Stimulated activated naive CD8-positive, alpha-beta T cell treated with anti-CD3 and anti-CD28 coated beads, Interleukin-15, Interleukin-2, amounts not matched to agents 100 U/mL and 50 U/mL, for 24 hours (primary cell): Measurements from ENCODE around the gene P2RX6.

Experiments
- ATAC-seq: fragments of 150-1000 bp; cut with Tn5 transposase; one replicate; pipeline ENCODE4 v1.10.0; 2021
- DNase-seq: peaks from one replicate; pipeline ENCODE4 v3.0.0; 2021

Gene P2RX6

GRCh38 chr22:20979940-20980453 is 35.0 kb upstream of the P2RX6 start:
- ATAC-seq, result no peak
- DNase-seq, result no peak

- DNase-seq (no peak), ATAC-seq (no peak)
Observed at GRCh38 chr22:20980523-20980922, 34.4 kb upstream of the P2RX6 start.

- no peak for DNase-seq
- ATAC-seq, result no peak
Observed at GRCh38 chr22:20980938-20981722, 33.8 kb upstream of the P2RX6 start.

GRCh38 chr22:20981787-20982562 is 33.0 kb upstream of the P2RX6 start, which contains the start of gene LZTR1:
Gene LZTR1 (plus strand): TSS chr22:20982297. CDS start chr22:20982372, 75 bp downstream.
- DNase-seq, result peak; percentile 80
- peak; percentile 78 for ATAC-seq

GRCh38 chr22:20982563-20982882 is 32.4 kb upstream of the P2RX6 start:
- ATAC-seq, result no peak
- DNase-seq, result no peak

GRCh38 chr22:20983081-20983771 is 31.7 kb upstream of the P2RX6 start:
- ATAC-seq (no peak), DNase-seq (no peak)

- ATAC-seq (no peak), DNase-seq (no peak)
Observed at GRCh38 chr22:20985720-20986119, 29.2 kb upstream of the P2RX6 start.

GRCh38 chr22:20986365-20986764 is 28.6 kb upstream of the P2RX6 start:
- DNase-seq (no peak), ATAC-seq (no peak)

- ATAC-seq, result no peak
- no peak for DNase-seq
Observed at GRCh38 chr22:20987375-20987774, 27.6 kb upstream of the P2RX6 start.

- ATAC-seq, result no peak
- no peak for DNase-seq
Observed at GRCh38 chr22:20988573-20989322, 26.2 kb upstream of the P2RX6 start.

- DNase-seq (no peak), ATAC-seq (no peak)
Observed at GRCh38 chr22:20989323-20990138, 25.4 kb upstream of the P2RX6 start.

- ATAC-seq (no peak), DNase-seq (no peak)
Observed at GRCh38 chr22:20990184-20991180, 24.5 kb upstream of the P2RX6 start.

- ATAC-seq (no peak), DNase-seq (no peak)
Observed at GRCh38 chr22:20991252-20992055, 23.5 kb upstream of the P2RX6 start.

- no peak for ATAC-seq
- no peak for DNase-seq
Observed at GRCh38 chr22:20992056-20992442, 22.9 kb upstream of the P2RX6 start.

GRCh38 chr22:20992456-20993303 is 22.3 kb upstream of the P2RX6 start:
- no peak for ATAC-seq
- DNase-seq, result no peak

- DNase-seq (no peak), ATAC-seq (no peak)
Observed at GRCh38 chr22:20993304-20994127, 21.4 kb upstream of the P2RX6 start.
